SK-N-SH (cell line): Measurements from ENCODE around the gene NTSR1. TPM values are rescaled to one million over a fixed set of nuclear protein-coding genes. Genes with fewer than 3 reads are reported as not detected.

ENCODE experiments used
- CTCF ChIA-PET: fragments of 300-600, 350-600 bp; formaldehyde crosslinking; extraction: SDS; loops from one replicate; lab custom pipeline; 2021; lab: Yijun Ruan, JAX
- POLR2A ChIA-PET: fragments of 350-600 bp; sonication (Branson Sonifier 250); formaldehyde crosslinking; extraction: SDS; loops from one replicate; lab custom pipeline; 2020; ENCODE audit warnings: antibody characterized with exemption, inconsistent platforms; lab: Yijun Ruan, JAX
- DNase-seq: peaks from one replicate; pipeline ENCODE4 v3.0.0; 2012
- H2AFZ ChIP-seq: fragments of 200-600 bp; sonication (generic); 2 replicates; pipeline ENCODE4 v1.8.1; 2016; ENCODE audit warnings: antibody characterized with exemption, mild to moderate bottlenecking, low read depth
- H3F3A ChIP-seq: fragments of 200-600 bp; sonication (generic); replicated peaks from 2 replicates; pipeline ENCODE3; 2016; ENCODE audit warnings: antibody characterized with exemption, mild to moderate bottlenecking; ENCODE audit not compliant: insufficient read depth
- H3K27ac ChIP-seq, 2 experiments: fragments of 200-500 bp in 1 of 2; fragments of 200-600 bp in 1 of 2; sonication (Bioruptor generic) in 1 of 2; sonication (generic), shearing (Covaris generic) in 1 of 2; 2 replicates each; pipeline versions ENCODE4 v1.5.1 to v1.6.1; 2014 to 2016; ENCODE audit warnings: low read depth in 2 of 2, inconsistent platforms in 1 of 2, low read length in 1 of 2, mild to moderate bottlenecking in 1 of 2, mixed read lengths in 1 of 2
- H3K27me3 ChIP-seq: fragments of 200-600 bp; sonication (generic), shearing (Covaris generic); 2 replicates; pipeline ENCODE4 v1.6.1; 2016; ENCODE audit warnings: mixed run types; ENCODE audit not compliant: insufficient read depth
- H3K36me3 ChIP-seq, 2 experiments: fragments of 200-500 bp in 1 of 2; fragments of 200-600 bp in 1 of 2; sonication (Bioruptor generic) in 1 of 2; sonication (generic) in 1 of 2; replicated peaks in 1 of 2; 2 replicates each; pipeline versions ENCODE3 to v1.5.1; 2014 to 2016; ENCODE audit warnings: low read length in 1 of 2, mild to moderate bottlenecking in 1 of 2; ENCODE audit not compliant: insufficient read depth in 2 of 2, control insufficient read depth in 1 of 2
- H3K4me1 ChIP-seq, 2 experiments: fragments of 200-500 bp in 1 of 2; fragments of 200-600 bp in 1 of 2; sonication (Bioruptor generic) in 1 of 2; sonication (generic), shearing (Covaris generic) in 1 of 2; 2 replicates each; pipeline versions ENCODE4 v1.5.1 to v1.6.1; 2014 to 2016; ENCODE audit warnings: low read depth in 1 of 2, low read length in 1 of 2, mixed run types in 1 of 2; ENCODE audit not compliant: insufficient read depth in 2 of 2, control insufficient read depth in 1 of 2
- H3K4me2 ChIP-seq: fragments of 200-600 bp; sonication (generic), shearing (Covaris generic); 2 replicates; pipeline ENCODE4 v1.6.1; 2017; ENCODE audit warnings: mixed run types
- H3K4me3 ChIP-seq, 2 experiments: fragments of 200-500 bp in 1 of 2; fragments of 200-600 bp in 1 of 2; sonication (Bioruptor generic) in 1 of 2; sonication (generic), shearing (Covaris generic) in 1 of 2; 2 replicates each; pipeline versions ENCODE4 v1.5.1 to v1.8.1; 2014 to 2016; ENCODE audit warnings: low read depth in 2 of 2, inconsistent platforms in 1 of 2, low read length in 1 of 2, mild to moderate bottlenecking in 1 of 2, mixed read lengths in 1 of 2, moderate library complexity in 1 of 2
- H3K79me2 ChIP-seq: fragments of 200-600 bp; sonication (generic); 2 replicates; pipeline ENCODE4 v1.8.1; 2017; ENCODE audit warnings: mild to moderate bottlenecking; ENCODE audit not compliant: insufficient read depth
- H3K9ac ChIP-seq: fragments of 200-600 bp; sonication (generic); 2 replicates; pipeline ENCODE4 v1.6.1; 2017; ENCODE audit warnings: mixed run types
- H3K9me2 ChIP-seq: fragments of 200-600 bp; sonication (generic); 2 replicates; pipeline ENCODE4 v1.6.1; 2017; ENCODE audit warnings: mixed run types
- H3K9me3 ChIP-seq: fragments of 200-600 bp; sonication (generic); 2 replicates; pipeline ENCODE4 v1.6.1; 2017; ENCODE audit warnings: mixed run types, mild to moderate bottlenecking, moderate library complexity
- H4K20me1 ChIP-seq: fragments of 200-600 bp; sonication (generic); 2 replicates; pipeline ENCODE4 v1.6.1; 2017; ENCODE audit warnings: mild to moderate bottlenecking, mixed run types; ENCODE audit not compliant: insufficient read depth
- CHD2 ChIP-seq: fragments of 150-350 bp; IDR thresholded peaks from 2 replicates; pipeline ENCODE4 v1.6.1; 2018; ENCODE audit warnings: low read length; ENCODE audit not compliant: partially characterized antibody
- EP300 ChIP-seq, 2 experiments: IDR thresholded peaks; 2 replicates each; pipeline versions ENCODE4 v1.4.0 to v1.6.1; 2012; ENCODE audit warnings: borderline replicate concordance in 1 of 2, low read depth in 1 of 2, low read length in 1 of 2
- EZH2phosphoT487 ChIP-seq: fragments of 200-600 bp; sonication (generic); IDR thresholded peaks from 2 replicates; pipeline ENCODE4 v1.6.1; 2017; ENCODE audit warnings: low read depth, mixed run types, mild to moderate bottlenecking, antibody characterized with exemption, moderate library complexity, borderline replicate concordance
- FOSL2 ChIP-seq: IDR thresholded peaks from 2 replicates; pipeline ENCODE4 v1.4.0; 2012; ENCODE audit warnings: low read depth, mild to moderate bottlenecking, moderate library complexity, borderline replicate concordance
- FOXJ3 ChIP-seq: sonication (generic); formaldehyde crosslinking; IDR thresholded peaks from 2 replicates; pipeline ENCODE4 v1.5.1; 2020; ENCODE audit warnings: mild to moderate bottlenecking, missing genetic modification reagents
- GABPA ChIP-seq: IDR thresholded peaks from 2 replicates; pipeline ENCODE4 v1.4.0; 2012; ENCODE audit warnings: low read depth, mild to moderate bottlenecking
- MAX ChIP-seq: IDR thresholded peaks from 2 replicates; pipeline ENCODE4 v1.4.0; 2012; ENCODE audit warnings: low read depth
- MXI1 ChIP-seq: IDR thresholded peaks from 2 replicates; pipeline ENCODE4 v1.6.1; 2012; ENCODE audit warnings: mild to moderate bottlenecking, low read depth, low read length, improper control_type of control experiment
- POLR2AphosphoS5 ChIP-seq: IDR thresholded peaks from 2 replicates; pipeline ENCODE4 v1.6.1; 2012; ENCODE audit warnings: low read depth, low read length
- RAD21 ChIP-seq: IDR thresholded peaks from 2 replicates; pipeline ENCODE4 v1.6.1; 2012; ENCODE audit warnings: mild to moderate bottlenecking, low read length
- RCOR1 ChIP-seq: fragments of 150-350 bp; IDR thresholded peaks from 2 replicates; pipeline ENCODE4 v1.6.1; 2017; ENCODE audit warnings: antibody characterized with exemption, low read length
- RFX5 ChIP-seq: IDR thresholded peaks from 2 replicates; pipeline ENCODE4 v1.6.1; 2012; ENCODE audit warnings: mild to moderate bottlenecking, improper control_type of control experiment, low read length
- RXRA ChIP-seq: IDR thresholded peaks from 2 replicates; pipeline ENCODE4 v1.4.0; 2012; ENCODE audit warnings: low read depth, mild to moderate bottlenecking, borderline replicate concordance
- SIN3A ChIP-seq: IDR thresholded peaks from 2 replicates; pipeline ENCODE4 v1.6.1; 2012; ENCODE audit warnings: low read depth, mild to moderate bottlenecking, low read length, moderate library complexity, borderline replicate concordance
- SMC3 ChIP-seq: IDR thresholded peaks from 2 replicates; pipeline ENCODE4 v1.6.1; 2012; ENCODE audit warnings: low read depth, low read length, improper control_type of control experiment
- YY1 ChIP-seq: IDR thresholded peaks from 2 replicates; pipeline ENCODE4 v1.4.0; 2012; ENCODE audit warnings: low read depth, mild to moderate bottlenecking
- ZBTB33 ChIP-seq: IDR thresholded peaks from 2 replicates; pipeline ENCODE4 v1.4.0; 2012; ENCODE audit warnings: low read depth, borderline replicate concordance
- WGBS: methylation state at CpG from one replicate; pipeline ENCODE4 v1.1.6; 2017; ENCODE audit warnings: low lambda C conversion rate; 5-methylcytosine and 5-hydroxymethylcytosine counted together
- polyA plus RNA-seq, 3 experiments: library from polyadenylated mRNA; depleted of rRNA; stranded (reverse); fragments of >200 nt; gene quantifications; 2 replicates each; pipeline ENCODE4 v1.2.3, GENCODE V29; 2012

The NTSR1 gene
- polyA plus RNA-seq, 1 of the 3 experiments (the other 2 are of a cell fraction), result 8.2 TPM

GRCh38 chr20:62730481-62730880 is 21.8 kb downstream of the NTSR1 start:
- CTCF ChIA-PET, result interaction anchor here (1.0 to 1.3 kb wide), 2 partner anchors 18 to 23 kb away, joined by 3 read pairs; no protein-coding TSS in a partner anchor
- Histone ChIP-seq H3K4me2 (no peak overlapping the region), H4K20me1 (no peaks in the 10 kb centered on the region), H3F3A (no peaks in the 10 kb centered on the region), H3K4me1 (no peaks in the 10 kb centered on the region; a peak in 1 of 4 replicates), H3K9me3 (no peaks in the 10 kb centered on the region), H3K36me3 (no peaks in the 10 kb centered on the region), H3K4me3 (no peak overlapping the region), H3K79me2 (no peaks in the 10 kb centered on the region)
- DNase-seq, result no peak
- WGBS, result 86% methylated on average over 13 of the region's 13 CpGs
- TF ChIP-seq GABPA, result no peak
- no peak for TF ChIP-seq FOXJ3 (CRISPR knock-in tag)
- no peak for TF ChIP-seq MXI1
- TF ChIP-seq EP300 (IDR thresholded peaks at IDR 0.05; ENCODE audit: borderline replicate concordance in 1 of 2, low read depth in 1 of 2, low read length in 1 of 2), result no peak
- no peak for TF ChIP-seq FOSL2
- no peak for TF ChIP-seq SIN3A
- TF ChIP-seq CHD2, result no peak
- TF ChIP-seq SMC3, result no peak
- TF ChIP-seq YY1, result no peak
- TF ChIP-seq MAX, result no peak
- TF ChIP-seq EZH2phosphoT487, result no peak
- no peak for TF ChIP-seq RCOR1
- no peak for TF ChIP-seq ZBTB33
- no peak for TF ChIP-seq RXRA
- no peak for TF ChIP-seq RAD21
- no peak for TF ChIP-seq RFX5
- TF ChIP-seq, all 33 proteins: peak for 0
- POLR2A ChIA-PET, result no interaction called here
- Histone ChIP-seq H3K9ac (no peak overlapping the region), H3K27ac (no peak overlapping the region), H3K27me3 (no peaks in the 10 kb centered on the region), H3K9me2 (no peaks in the 10 kb centered on the region), H2AFZ (no peak overlapping the region)

GRCh38 chr20:62732031-62732760 is 23.6 kb downstream of the NTSR1 start:
- no peak for DNase-seq
- Histone ChIP-seq H3K9ac (no peak overlapping the region), H3F3A (no peaks in the 10 kb centered on the region), H3K27ac (no peak overlapping the region), H3K4me1 (no peaks in the 10 kb centered on the region; a peak in 1 of 4 replicates), H3K36me3 (no peaks in the 10 kb centered on the region), H3K9me2 (no peaks in the 10 kb centered on the region), H3K4me3 (no peak overlapping the region), H3K27me3 (no peaks in the 10 kb centered on the region), H3K9me3 (no peaks in the 10 kb centered on the region), H3K4me2 (no peak overlapping the region), H4K20me1 (no peaks in the 10 kb centered on the region), H3K79me2 (no peaks in the 10 kb centered on the region), H2AFZ (no peak overlapping the region)
- TF ChIP-seq POLR2AphosphoS5, result no peak
- WGBS, result 92% methylated on average over 13 of the region's 13 CpGs
- POLR2A ChIA-PET, result no interaction called here
- CTCF ChIA-PET, result interaction anchor here (4.2 kb wide), 1 partner anchor 59 kb away, joined by 17 read pairs; no protein-coding TSS in a partner anchor
